AG08395 (cell line): ENCODE results near the gene HMG20A.
"Not testable (repeated sequence)": the region's sequence is repeated elsewhere in the genome, so short reads cannot be mapped to it uniquely, and the experiment has no call there.

Experiments
- DNase-seq: peaks from one replicate; pipeline ENCODE4 v3.0.0; 2012; ENCODE audit warnings: mixed read lengths, low spot score

HMG20A gene

DNA sequence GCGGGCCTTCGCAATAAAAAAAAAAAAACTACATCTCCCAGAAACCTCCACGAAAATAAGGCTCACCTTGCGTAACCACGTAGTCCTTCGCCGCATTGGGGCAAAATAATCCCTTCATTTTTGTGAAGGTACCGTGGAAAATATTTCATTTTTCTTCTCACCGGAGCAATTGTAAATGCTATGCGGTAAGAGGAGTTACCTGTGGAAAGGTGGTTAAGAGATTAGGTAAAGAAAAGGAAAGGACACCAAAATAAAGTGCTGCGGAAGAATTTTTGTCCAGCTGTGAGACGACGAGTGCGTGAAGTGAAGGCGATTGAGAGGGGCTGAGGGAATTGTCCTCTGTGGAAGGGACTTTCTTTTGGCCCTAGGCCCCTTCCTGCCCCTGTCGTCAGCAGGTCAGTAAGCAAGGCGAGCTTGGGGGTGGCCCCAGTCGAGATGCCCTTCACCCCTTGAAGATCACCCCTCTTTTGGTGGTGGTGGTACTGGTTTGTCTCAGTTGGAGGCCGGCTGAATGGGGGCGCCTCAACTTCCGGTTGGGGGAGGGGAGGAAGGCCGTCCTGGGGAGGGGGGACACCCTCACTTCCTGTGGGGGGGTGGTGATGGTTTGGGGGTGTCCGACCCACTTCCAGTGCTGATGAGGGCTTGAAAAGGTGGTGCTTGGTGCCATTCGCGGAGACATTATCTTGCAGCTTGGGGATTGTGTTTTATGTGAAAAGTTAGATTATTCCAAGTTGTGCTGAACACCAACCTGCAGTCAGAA, at the start of gene HMG20A:
HMG20A (plus strand) TSS at position 279 of the 760 bp plus-strand sequence. CDS start 37,520 bp downstream, outside the sequence.
- DNase-seq, result peak; percentile 65

GRCh38 chr15:77371850-77372563, 48.7 kb upstream of the HMG20A start:
- no peak for DNase-seq

DNA sequence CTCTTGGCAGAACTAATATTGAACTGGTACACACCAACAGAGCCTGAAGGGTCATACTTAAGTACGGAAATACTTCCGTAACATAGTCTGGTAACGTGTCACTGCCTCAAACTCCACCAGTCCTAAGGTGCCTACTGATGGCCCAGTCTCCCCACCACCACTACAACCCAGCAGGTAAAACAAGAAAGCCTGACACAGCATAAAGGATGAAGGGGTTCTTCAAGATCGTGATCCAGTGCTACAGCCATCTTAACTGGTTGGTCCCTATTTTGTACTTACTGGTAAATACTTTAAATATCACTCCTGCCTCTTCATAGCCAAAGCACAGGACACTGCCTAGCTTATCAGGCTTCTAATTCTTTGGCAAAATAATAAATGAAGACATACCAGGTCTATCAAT, 47.2 kb upstream of the HMG20A start:
- no peak for DNase-seq

DNA sequence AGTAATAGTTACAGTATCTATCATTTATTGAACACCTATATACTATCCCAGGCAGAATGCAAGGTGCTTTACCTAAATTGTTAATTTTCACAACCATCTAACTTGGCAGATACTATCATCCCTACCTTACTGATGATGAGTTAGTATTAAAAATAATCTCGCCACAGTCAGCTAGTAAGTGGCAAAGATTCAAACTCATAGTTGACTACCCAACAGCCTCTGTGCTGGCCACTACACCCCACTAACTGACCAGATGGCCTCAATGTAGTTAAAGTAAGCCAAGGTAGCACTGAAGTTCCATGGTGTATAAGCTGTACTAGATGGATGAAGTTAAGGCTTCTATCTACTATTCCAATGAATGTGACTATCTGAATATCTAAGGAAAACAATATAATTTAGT, 45.6 kb upstream of the HMG20A start:
- no peak for DNase-seq

DNA sequence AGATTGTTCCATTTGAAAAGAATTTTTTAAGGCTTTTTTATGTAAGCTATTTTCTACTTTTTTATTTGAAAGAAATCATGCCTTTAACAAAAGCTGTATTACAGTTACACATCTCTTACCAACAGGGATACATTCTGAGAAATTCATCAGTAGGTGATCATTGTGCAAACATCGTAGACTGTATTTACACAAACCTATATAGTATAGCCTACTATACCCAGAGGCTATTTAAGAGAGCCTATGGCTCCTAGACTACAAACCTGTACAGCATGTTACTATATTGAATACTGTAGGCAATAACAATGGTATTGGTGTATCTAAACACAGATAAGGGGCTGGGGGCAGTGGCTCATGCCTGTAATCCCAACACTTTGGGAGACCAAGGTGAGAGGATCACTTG, 43.9 kb upstream of the HMG20A start:
- DNase-seq, result no peak

DNA sequence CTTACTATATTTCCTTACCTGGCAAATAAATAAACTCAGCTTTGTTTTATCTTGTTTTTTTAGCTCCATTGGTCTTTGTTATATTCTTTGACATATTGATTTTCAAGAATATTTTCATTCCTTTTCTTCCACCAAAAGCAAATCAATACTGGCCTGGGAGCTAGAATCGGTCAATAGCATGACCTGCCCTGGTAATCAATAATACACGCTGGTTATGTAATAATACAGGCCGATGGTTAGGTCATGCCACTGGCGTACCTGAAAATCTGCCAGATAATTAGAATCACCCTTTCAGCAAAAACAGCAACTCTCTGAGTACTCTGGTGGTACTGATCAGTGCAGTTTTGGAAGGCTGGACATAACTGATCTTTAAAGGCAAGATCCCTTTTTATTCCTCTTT, 40.7 kb upstream of the HMG20A start:
- no peak for DNase-seq

GRCh38 chr15:77384086-77384485, 36.6 kb upstream of the HMG20A start:
- no peak for DNase-seq

GRCh38 chr15:77384589-77385359, 35.9 kb upstream of the HMG20A start:
- no peak for DNase-seq

DNA sequence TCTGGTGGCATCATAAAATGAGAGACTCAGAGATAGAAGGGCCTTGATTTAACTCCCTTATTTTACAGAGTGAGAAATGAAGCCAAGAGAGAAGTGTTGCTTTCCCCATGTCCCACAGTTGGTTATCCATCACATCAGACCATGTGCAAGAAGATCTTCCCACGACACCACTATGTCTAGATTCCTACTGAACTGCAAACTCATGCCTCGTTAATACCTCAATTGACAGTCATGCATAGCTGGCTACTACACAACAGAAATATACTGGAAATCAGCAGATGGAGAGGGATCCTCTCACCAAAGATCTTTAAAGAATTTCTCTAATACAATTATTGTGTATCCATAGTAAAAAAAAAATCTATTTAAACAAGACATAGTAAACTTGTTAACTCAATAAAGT, 34.1 kb upstream of the HMG20A start:
- DNase-seq, result no peak

- no peak for DNase-seq
Observed at GRCh38 chr15:77387365-77388105, 33.2 kb upstream of the HMG20A start.

DNA sequence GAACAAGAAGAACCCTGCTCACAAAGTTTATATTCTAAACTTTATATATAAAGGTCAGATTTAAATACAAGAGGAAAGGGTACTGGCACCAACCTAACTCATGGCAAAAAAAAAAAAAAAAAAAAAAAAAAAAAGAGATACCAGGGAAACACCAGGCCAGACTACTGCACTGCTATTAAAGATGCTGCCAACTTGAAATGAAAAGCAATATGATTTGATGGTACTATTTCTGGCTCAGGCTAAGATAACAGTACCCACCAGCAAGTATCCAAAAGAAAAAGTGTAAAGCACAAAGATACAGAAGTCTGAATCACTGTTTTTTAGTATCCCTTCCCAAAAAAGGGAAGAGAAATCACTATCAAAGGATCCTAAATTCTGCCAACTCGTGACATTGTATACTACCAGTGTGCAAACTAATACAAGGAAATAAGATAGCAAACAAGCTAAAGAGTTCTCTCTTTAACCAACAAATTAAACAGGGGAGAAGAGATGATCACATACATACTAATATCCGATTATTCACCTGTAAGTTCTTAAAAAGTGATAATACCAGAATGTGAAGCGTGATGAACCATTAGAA, 29.2 kb upstream of the HMG20A start:
- DNase-seq, result no peak

DNA sequence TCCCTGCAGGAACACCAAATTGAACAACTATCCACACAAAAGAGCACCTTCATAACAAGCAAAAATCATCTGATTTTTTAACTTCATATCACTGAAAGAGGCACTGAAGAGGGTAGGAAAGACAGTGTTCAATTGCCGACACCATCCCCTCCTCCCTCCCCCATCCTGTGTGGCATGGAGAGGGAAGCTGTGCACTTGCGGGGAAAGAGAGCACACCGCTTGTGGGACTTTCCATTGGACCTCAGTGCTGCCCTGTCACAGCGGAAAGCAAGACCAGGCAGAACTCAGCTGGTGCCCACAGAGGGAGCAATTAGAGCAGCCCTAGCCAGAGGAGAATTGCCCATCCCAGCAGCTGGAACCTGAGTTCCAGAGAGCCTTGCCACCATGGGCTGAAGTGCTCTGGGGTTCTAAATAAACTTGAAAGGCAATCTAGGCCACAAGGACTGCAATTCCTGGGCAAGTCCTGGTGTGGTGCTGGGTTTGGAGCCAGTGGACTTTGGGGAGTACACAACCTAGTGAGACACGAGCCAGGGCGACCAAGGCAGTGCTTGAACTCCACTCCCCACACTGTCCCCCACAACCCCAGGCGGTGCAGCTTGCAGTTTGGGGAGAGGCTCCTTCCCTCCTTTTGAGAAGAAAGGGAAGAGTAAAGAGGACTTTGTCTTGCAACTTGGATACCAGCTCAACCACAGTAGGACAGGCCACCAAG, 27.8 kb upstream of the HMG20A start:
- DNase-seq, result no peak

DNA sequence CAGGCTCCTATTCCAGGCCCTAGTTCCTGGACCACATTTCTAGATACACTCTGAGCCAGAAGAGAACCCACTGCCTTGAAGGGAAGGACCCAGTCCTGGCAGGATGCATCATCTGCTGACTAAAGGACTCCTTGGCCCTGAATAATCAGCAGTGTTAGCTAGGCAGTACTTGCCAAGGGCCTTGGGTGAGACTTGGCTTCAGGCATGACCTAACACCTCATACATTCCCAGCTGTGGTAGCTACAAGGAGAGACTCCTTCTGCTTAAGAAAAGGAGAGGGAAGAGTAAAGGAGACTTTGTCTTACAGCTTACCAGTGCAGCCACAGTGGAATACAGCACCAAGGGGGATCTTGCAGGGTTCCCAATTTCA, 27.2 kb upstream of the HMG20A start:
- peak; percentile 37 for DNase-seq

GRCh38 chr15:77395013-77395774, 25.5 kb upstream of the HMG20A start:
- DNase-seq, result no peak

DNA sequence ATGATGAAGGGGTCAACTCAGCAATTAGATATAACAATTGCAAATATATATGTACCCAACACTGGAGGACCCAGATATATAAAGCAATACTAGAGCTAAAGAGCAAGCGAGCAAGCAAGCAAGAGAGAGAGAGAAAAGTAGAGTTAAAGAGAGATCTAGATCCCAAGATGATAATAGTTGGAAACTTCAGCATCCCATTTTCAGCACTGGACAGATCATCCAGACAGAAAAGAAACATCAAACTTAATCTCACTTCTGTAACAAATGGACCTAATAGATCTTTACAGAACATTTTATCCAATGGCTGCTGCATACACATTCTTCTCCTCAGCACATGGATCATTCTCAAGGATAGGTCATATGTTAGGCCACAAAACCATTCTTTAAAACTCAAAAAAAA, 24.0 kb upstream of the HMG20A start:
- no peak for DNase-seq

- no peak for DNase-seq
Observed at GRCh38 chr15:77398927-77399326, 21.8 kb upstream of the HMG20A start.

DNA sequence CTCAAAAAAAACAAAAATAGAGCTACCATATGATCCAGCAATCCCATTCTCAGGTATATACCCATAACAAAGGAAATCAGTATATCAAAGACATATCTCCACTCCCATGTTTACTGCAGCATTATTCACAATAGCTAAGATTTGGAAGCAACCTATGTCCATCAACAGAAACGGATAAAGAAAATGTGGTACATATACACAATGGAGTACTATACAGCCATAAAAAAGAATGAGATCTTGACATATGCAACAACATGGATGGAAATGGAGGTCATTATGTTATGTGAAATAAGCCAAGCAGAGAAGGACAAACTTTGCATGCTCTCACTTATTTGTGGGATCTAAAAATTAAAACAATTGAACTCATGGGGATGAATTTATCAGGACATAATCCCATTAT, 20.4 kb upstream of the HMG20A start:
- no peak for DNase-seq

GRCh38 chr15:77402740-77403379, 17.8 kb upstream of the HMG20A start:
- peak; percentile 53 for DNase-seq

DNA sequence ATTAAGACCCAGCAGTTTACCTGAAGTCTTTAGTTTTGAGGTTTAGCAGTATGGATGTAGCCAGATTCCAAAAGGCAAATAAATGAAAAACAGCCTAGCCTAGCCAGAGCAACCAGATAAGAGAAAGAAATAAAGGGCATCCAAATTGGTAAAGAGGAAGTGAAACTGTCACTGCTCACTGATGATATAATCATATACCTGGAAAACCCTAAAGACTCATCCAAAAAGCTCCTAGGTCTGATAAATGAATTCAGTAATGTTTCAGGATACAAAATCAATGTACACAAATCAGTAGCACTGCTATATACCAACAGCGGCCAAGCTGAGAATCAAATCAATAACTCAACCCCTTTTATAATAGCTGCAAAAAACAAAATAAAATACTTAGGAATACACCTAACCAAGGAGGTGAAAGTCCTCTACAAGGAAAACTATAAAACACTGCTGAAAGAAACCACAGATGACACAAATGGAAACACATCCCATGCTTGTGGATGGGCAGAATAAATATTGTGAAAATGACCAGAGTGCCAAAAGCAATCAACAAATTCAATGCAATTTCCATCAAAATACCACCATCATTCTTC, 14.4 kb upstream of the HMG20A start:
- not testable (repeated sequence) for DNase-seq

GRCh38 chr15:77406846-77407245, 13.8 kb upstream of the HMG20A start:
- DNase-seq, result no peak
